Hepatocyte (in vitro differentiated cells): ENCODE results near the gene RBCK1. TPM values are rescaled to one million over a fixed set of nuclear protein-coding genes. Genes with fewer than 3 reads are reported as not detected.

ENCODE experiments used
- DNase-seq: peaks from one replicate; pipeline ENCODE4 v3.0.0-alpha.2; 2016; ENCODE audit warnings: low spot score
- H2AFZ ChIP-seq: fragments of 200-600 bp; sonication (generic); 2 replicates; pipeline ENCODE4 v1.6.0; 2016; ENCODE audit warnings: antibody characterized with exemption, mild to moderate bottlenecking
- H3K27ac ChIP-seq: fragments of 200-600 bp; sonication (generic); 2 replicates; pipeline ENCODE4 v1.5.1; 2016; ENCODE audit warnings: mild to moderate bottlenecking
- H3K27me3 ChIP-seq: fragments of 200-600 bp; sonication (generic); 2 replicates; pipeline ENCODE4 v1.6.1; 2016
- H3K36me3 ChIP-seq: fragments of 200-600 bp; sonication (generic); replicated peaks from 2 replicates; pipeline ENCODE4 v1.5.1; 2016; ENCODE audit warnings: low read depth; ENCODE audit not compliant: insufficient read depth
- H3K4me1 ChIP-seq: fragments of 200-600 bp; sonication (generic); 2 replicates; pipeline ENCODE4 v1.5.1; 2016; ENCODE audit warnings: mild to moderate bottlenecking, moderate library complexity; ENCODE audit not compliant: insufficient read depth
- H3K4me2 ChIP-seq: fragments of 200-600 bp; sonication (generic); 2 replicates; pipeline ENCODE4 v1.6.0; 2016
- H3K4me3 ChIP-seq: fragments of 200-600 bp; sonication (generic); 2 replicates; pipeline ENCODE4 v1.5.1; 2016; ENCODE audit warnings: mild to moderate bottlenecking
- H3K79me2 ChIP-seq: fragments of 200-600 bp; sonication (generic); 2 replicates; pipeline ENCODE4 v1.6.0; 2017; ENCODE audit warnings: mild to moderate bottlenecking
- H3K9me2 ChIP-seq: fragments of 200-600 bp; sonication (generic); replicated peaks from 2 replicates; pipeline ENCODE4 v1.6.0; 2017; ENCODE audit warnings: mild to moderate bottlenecking; ENCODE audit not compliant: insufficient read depth
- H3K9me3 ChIP-seq: fragments of 200-600 bp; sonication (generic); 2 replicates; pipeline ENCODE4 v1.5.1; 2016; ENCODE audit warnings: low read depth, mild to moderate bottlenecking
- H4K20me1 ChIP-seq: fragments of 200-600 bp; sonication (generic); 2 replicates; pipeline ENCODE4 v1.6.0; 2016; ENCODE audit warnings: mild to moderate bottlenecking; ENCODE audit not compliant: insufficient read depth, poor library complexity, severe bottlenecking
- EZH2 ChIP-seq: fragments of 200-600 bp; sonication (generic); IDR thresholded peaks from 2 replicates; pipeline ENCODE4 v1.6.1; 2016; ENCODE audit warnings: antibody characterized with exemption, mild to moderate bottlenecking, borderline replicate concordance
- EZH2phosphoT487 ChIP-seq: fragments of 200-600 bp; sonication (generic); IDR thresholded peaks from one replicate; pipeline ENCODE4 v1.6.1; 2018; ENCODE audit warnings: antibody characterized with exemption, mild to moderate bottlenecking, low read depth, moderate library complexity; ENCODE audit not compliant: unreplicated experiment, severe bottlenecking
- WGBS: methylation state at CpG from one replicate; pipeline ENCODE4 v1.1.6; 2016; ENCODE audit warnings: low lambda C conversion rate; ENCODE audit errors: missing lambda C conversion rate; 5-methylcytosine and 5-hydroxymethylcytosine counted together
- polyA plus RNA-seq: library from polyadenylated mRNA; unstranded; fragments of >200 nt; fragmentation: Nextera tagmentation; extraction: Ambion mirVana; gene quantifications from 2 replicates; pipeline ENCODE4 v1.2.1, GENCODE V29; 2016
- total RNA-seq: library from RNA; depleted of rRNA; stranded (reverse); fragments of >200 nt; gene quantifications from 2 replicates; pipeline ENCODE4 v1.2.3, GENCODE V29; 2014
- TF ChIP-seq, protein P1 (sequence below): fragments of 200-600 bp; sonication (generic); IDR thresholded peaks from 2 replicates; pipeline ENCODE4 v1.5.1; 2016; ENCODE audit warnings: antibody characterized with exemption, mild to moderate bottlenecking; ENCODE audit not compliant: poor library complexity

RBCK1 gene
- total and polyA plus RNA-seq, 2 experiments from 2014 or later = 76.4 to 80.8 TPM

DNA sequence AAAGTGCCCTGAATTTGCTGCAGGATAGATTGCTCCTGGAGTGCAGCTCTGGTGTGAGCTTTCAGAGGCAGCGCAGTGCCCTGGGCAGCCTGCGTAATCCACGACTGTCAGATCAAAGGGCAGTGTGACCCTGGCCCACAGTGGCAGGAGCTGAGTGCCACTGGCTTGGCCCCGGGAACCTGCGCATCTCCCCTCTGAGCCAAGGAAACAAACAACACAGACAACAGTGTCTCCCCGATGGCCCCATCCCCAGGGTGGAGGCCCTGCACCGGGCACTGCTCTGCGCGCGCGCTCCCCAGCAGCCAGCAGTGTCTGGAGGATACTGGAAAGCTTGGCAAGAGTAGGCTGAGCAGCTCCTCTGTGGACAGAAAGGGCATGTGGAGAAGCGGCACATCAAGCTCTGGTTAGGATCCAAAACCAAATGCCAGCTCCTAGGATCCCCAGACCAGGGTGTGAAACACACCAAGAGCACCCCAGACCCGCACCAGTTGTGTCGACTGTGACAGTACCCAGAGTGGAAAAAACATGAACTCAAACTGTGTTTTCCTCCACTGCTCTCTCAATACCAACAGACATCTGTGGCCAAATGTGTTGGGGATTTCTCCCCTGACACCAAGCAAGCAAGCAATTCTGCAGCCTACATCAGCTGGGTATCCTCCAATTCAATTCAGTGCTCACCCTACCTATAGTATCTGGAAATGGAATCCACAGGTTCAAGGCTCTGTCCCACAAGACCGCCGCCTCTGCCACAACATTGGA lies 26.7 kb downstream of the RBCK1 start:
- WGBS = 91% methylated on average over 16 of the region's 16 CpGs
- H3K36me3 ChIP-seq = no peaks in the 10 kb centered on the region

DNA sequence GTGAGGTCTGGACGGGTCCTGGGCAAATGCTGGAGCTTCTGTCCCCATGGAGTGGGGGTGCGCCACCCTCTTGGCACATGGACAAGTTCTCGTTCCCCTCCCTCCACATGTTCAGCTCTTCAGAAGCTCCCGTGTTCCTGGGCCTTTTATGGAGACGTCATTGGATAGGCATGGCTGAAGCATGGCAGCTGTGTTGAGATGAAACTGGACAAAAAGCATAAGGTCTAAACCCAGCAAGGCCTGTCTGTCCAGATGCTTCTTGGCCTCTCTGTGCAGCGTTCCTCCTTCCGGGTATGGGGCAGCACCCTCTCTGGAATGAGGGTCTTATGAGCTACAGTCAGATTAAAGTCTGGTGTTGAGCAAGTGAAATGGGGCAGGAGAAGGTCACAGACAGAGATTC lies 27.5 kb downstream of the RBCK1 start:
- Histone ChIP-seq H3K79me2 (no peaks in the 10 kb centered on the region), H3K9me3 (no peaks in the 10 kb centered on the region), H3K4me3 (no peak overlapping the region), H3K36me3 (no peaks in the 10 kb centered on the region), H3K9me2 (no peaks in the 10 kb centered on the region), H4K20me1 (peaks cover 3% of the 10 kb centered on the region), H3K4me1 (no peaks in the 10 kb centered on the region), H3K4me2 (no peak overlapping the region), H3K27me3 (no peaks in the 10 kb centered on the region), H2AFZ (no peak overlapping the region), H3K27ac (no peak overlapping the region)
- TF ChIP-seq EZH2phosphoT487 = no peak
- TF ChIP-seq EZH2 = no peak
- TF ChIP-seq, protein P1, sequence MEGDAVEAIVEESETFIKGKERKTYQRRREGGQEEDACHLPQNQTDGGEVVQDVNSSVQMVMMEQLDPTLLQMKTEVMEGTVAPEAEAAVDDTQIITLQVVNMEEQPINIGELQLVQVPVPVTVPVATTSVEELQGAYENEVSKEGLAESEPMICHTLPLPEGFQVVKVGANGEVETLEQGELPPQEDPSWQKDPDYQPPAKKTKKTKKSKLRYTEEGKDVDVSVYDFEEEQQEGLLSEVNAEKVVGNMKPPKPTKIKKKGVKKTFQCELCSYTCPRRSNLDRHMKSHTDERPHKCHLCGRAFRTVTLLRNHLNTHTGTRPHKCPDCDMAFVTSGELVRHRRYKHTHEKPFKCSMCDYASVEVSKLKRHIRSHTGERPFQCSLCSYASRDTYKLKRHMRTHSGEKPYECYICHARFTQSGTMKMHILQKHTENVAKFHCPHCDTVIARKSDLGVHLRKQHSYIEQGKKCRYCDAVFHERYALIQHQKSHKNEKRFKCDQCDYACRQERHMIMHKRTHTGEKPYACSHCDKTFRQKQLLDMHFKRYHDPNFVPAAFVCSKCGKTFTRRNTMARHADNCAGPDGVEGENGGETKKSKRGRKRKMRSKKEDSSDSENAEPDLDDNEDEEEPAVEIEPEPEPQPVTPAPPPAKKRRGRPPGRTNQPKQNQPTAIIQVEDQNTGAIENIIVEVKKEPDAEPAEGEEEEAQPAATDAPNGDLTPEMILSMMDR = no peak
- WGBS = 91% methylated on average over 7 of the region's 7 CpGs
- DNase-seq = no peak

More for the DNA sequence above, 26.7 kb downstream of the RBCK1 start:
- Histone ChIP-seq H3K79me2 (no peaks in the 10 kb centered on the region), H4K20me1 (peaks cover 3% of the 10 kb centered on the region), H3K4me2 (no peak overlapping the region), H3K9me3 (no peaks in the 10 kb centered on the region), H2AFZ (no peak overlapping the region), H3K27ac (no peak overlapping the region), H3K27me3 (no peaks in the 10 kb centered on the region), H3K4me3 (no peak overlapping the region), H3K4me1 (no peaks in the 10 kb centered on the region), H3K9me2 (no peaks in the 10 kb centered on the region)
- no peak for DNase-seq
- TF ChIP-seq, protein P1 = no peak

DNA sequence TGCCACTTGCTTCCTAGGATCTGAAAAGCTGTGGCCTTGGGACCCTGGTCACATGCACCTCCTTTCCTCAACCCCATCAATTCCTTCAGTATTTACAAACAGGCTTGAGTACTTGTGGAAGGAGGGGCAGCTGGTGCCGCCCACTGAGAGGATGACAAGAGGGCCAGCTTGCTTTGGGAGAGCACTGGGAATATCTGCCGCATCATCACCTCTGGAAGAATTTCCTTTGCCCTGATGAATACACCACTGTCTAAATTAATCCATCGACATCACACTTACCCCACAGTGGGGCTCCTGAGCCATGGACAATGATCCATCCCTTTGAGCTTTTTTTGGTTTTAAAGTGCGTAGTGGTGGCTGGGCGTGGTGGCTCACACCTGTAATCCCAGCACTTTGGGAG lies 28.4 kb downstream of the RBCK1 start:
- Histone ChIP-seq H3K36me3 (no peaks in the 10 kb centered on the region), H3K9me3 (no peaks in the 10 kb centered on the region), H3K4me2 (no peak overlapping the region), H3K27ac (no peak overlapping the region), H3K27me3 (no peaks in the 10 kb centered on the region), H4K20me1 (peaks cover 3% of the 10 kb centered on the region), H3K4me3 (no peak overlapping the region), H3K9me2 (no peaks in the 10 kb centered on the region), H2AFZ (no peak overlapping the region), H3K4me1 (no peaks in the 10 kb centered on the region), H3K79me2 (no peaks in the 10 kb centered on the region)
- no peak for TF ChIP-seq EZH2
- TF ChIP-seq, protein P1 = no peak
- TF ChIP-seq EZH2phosphoT487 = no peak
- 97% methylated on average over 5 of the region's 5 CpGs for WGBS
- no peak for DNase-seq
